Measurements from ENCODE around the gene IFTAP. TPM values are rescaled to one million over a fixed set of nuclear protein-coding genes. Genes with fewer than 3 reads are reported as not detected.

IFTAP gene
- total RNA-seq, 4 donors from 2014 or later, result 9.5 to 25.2 (median 16.8) TPM

DNA sequence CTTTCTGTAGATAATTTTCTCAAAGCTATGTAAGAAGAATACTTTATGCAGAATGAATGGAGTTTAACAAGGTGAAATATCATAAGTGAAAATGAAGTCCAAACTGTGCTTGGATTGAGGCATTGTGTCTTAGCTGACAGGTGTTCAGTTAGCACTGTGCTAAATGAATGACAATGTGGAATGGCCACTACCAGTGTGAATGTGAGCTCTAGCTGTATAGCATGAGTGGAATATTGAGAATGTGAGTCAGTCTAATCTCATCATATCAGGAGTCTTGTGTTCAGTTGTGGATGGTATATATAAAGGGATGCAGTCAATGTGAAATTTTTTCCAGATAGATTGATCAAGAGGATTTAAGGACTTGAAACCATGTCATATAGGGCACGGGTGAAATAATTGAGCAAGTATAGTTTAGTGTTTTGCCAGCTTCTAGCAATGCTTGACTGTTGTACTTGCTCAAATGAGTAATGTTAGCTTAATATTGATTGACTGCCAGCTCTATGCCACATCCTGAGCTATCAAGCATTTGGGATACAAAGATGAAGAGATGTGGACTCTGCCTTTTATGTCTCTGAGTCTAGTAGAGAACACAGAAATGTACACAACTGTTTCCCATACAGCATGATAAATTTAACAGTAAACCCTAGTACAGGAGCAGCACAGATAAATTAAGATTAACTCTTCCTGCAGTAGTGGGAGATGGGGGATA lies 14.3 kb downstream of the IFTAP start:
- no peak for DNase-seq (ENCODE audit: low spot score)
- TF ChIP-seq, protein P1, sequence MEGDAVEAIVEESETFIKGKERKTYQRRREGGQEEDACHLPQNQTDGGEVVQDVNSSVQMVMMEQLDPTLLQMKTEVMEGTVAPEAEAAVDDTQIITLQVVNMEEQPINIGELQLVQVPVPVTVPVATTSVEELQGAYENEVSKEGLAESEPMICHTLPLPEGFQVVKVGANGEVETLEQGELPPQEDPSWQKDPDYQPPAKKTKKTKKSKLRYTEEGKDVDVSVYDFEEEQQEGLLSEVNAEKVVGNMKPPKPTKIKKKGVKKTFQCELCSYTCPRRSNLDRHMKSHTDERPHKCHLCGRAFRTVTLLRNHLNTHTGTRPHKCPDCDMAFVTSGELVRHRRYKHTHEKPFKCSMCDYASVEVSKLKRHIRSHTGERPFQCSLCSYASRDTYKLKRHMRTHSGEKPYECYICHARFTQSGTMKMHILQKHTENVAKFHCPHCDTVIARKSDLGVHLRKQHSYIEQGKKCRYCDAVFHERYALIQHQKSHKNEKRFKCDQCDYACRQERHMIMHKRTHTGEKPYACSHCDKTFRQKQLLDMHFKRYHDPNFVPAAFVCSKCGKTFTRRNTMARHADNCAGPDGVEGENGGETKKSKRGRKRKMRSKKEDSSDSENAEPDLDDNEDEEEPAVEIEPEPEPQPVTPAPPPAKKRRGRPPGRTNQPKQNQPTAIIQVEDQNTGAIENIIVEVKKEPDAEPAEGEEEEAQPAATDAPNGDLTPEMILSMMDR (IDR thresholded peaks at IDR 0.05), result no peak
- no peak for ATAC-seq (ENCODE audit: low FRiP score)

DNA sequence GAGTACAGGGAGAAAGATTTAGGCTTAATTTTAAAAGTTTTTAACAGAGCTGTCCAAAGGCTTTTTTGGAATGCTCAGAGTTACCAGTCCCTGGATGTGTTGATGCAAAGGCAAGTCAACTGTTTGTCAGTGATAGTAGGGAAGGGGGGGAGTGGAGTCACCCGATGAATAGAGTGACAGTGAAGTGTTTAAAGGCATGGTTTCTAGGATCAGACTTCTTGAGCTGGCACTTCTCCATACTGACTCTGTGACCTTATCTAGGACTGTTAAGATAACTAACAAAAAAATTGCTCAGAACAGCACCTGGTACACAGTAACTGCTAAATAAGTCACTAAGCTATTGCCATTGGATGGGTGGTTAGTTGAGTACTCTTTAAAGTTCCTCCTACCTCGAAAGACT lies 15.1 kb downstream of the IFTAP start:
- ATAC-seq (ENCODE audit: low FRiP score) (no peak), DNase-seq (ENCODE audit: low spot score) (no peak)

DNA sequence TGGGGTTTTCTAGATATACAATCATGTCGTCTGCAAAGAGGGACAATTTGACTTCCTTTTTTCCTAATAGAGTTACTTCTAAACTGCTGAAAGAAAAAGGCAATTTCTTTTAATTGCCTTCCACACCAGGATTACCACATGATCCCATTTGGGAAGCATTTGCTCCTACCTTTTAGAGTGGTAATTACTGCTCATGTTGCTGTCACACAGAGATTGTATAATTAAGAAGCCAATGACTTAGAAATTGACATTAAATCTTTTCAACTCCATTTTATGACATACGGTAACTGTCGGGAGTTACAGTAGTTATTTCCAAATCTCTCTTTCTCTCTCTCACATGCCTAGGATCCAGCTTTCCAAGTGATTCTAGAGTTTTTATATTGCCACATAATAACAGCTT lies 21.5 kb downstream of the IFTAP start:
- DNase-seq (ENCODE audit: low spot score) (no peak), ATAC-seq (ENCODE audit: low FRiP score) (no peak)
- TF ChIP-seq, protein P1 (IDR thresholded peaks at IDR 0.05), result no peak

More for the DNA sequence above, 15.1 kb downstream of the IFTAP start:
- TF ChIP-seq, protein P1 (IDR thresholded peaks at IDR 0.05), result no peak

DNA sequence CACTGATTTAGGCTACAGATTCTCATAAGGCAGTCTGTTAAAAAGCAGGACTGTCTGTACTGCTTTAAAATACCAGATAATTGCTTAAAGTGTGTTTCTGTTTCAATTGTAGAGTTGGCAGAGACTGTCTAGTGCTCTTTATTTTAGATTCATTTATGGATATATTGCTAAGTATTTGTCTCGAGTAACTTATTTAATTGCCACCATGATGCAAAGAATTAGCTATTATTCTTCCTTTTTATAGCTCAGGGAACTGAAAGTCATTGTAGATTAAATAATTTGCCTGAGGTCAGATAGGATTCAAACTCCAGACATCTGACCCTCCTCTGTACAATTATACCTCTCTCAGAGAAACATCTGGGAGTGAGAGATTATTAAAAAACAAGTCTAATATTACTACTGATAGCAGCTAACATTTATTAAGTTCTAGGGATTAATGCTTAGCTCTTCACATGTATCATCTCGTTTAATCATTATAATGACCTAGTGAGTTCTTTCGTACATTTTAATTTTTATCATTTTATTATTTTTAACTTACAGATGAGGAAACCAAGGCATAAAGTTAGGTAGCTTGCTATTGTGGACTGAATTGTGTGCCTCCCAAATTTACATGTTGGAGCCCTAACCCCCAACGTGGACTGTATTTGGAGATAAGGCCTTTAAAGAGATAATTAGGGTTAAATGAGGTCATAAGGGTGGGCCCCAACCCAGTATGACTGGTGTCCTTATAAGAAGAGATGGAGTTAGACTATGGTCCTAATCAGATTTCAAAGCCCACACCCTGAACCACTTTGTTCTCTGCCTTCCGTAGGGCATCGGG lies 23.5 kb downstream of the IFTAP start:
- TF ChIP-seq, protein P1 (IDR thresholded peaks at IDR 0.05), result no peak
- ATAC-seq (ENCODE audit: low FRiP score), result no peak
- DNase-seq (ENCODE audit: low spot score), result no peak

DNA sequence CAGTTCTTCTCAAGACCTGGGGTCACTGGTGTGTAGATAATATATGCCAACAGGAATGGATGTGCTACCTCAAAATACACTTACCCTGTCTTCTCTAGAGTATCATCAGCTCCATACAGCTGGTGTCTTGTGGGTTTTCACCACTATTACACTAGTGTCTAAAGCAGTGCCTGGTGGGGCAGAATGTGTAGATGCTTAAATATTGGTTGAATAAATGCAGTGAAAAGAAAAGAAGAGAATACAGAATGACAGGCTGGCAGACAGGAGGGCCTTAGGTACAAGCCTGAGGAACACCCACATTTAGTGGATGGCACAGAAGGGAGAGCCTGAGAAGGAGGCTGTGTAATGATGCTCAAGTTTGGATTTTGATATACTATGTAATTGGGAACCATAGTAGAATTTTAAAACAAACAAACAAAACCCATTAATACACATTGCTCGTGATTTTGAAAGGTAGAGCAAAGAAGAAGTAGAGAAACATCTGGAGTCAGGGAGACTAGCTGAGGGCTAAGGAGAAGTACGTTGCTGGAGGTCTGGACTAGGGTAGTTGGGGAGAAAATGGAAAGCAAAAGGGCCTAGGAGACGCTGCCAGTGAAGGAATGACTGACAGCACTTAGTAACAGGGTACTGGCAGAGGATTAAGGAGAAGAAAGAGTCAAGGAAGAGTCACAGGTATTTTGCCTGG lies 24.2 kb downstream of the IFTAP start:
- TF ChIP-seq, protein P1 (IDR thresholded peaks at IDR 0.05), result no peak
- DNase-seq (ENCODE audit: low spot score), result no peak
- ATAC-seq (ENCODE audit: low FRiP score), result no peak

DNA sequence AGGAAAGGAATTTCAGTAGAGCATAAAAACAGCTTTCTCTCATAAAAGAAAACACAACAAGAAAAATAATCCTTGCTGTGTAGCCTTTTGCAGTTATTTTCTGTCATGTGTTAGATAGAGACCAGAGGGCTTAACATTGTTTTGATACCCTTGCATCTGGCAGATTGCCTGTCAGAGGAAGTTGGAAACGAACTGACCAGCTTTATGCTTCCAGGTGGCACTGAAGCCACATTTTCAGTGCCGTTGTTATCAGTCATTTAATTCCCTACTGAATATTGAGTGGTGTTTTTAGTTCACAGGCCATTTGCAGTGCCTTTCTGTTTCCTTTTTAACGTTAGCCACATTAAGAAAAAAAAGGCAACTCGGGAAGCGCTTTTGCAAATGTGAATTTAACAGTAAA lies 25.2 kb downstream of the IFTAP start:
- TF ChIP-seq, protein P1 (IDR thresholded peaks at IDR 0.05), result no peak
- no peak for ATAC-seq (ENCODE audit: low FRiP score)
- no peak for DNase-seq (ENCODE audit: low spot score)

Measured in omental fat pad (tissue), 4 donors.